ENCODE data around the gene NBPF9. TPM values are rescaled to one million over a fixed set of nuclear protein-coding genes. Genes with fewer than 3 reads are reported as not detected.
"Not testable (repeated sequence)": the region's sequence is repeated elsewhere in the genome, so short reads cannot be mapped to it uniquely, and the experiment has no call there.

NBPF9 gene
- total RNA-seq, 1 donor, result 25.0 TPM

DNA sequence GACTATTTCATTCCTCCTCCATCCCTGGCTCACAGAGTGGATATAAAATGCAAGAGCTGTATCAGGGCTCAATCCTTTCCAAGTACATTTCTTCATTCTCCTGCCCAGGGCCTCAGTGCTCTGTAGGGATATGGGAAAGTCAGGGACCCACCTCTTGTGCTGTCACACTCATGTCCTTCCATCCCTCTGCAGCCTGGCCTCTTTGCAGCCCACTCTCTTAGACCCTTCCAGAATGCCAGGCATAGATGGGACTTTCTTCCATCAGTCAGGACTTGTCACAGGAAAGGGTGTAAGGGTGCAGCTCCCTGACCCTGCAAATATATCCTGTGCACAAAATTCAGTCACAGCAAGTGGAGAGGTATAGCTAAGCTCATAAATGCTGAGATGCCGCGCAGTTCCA is 86.7 kb downstream of the NBPF9 start:
- not testable (repeated sequence) for DNase-seq (ENCODE audit: low read depth); H3K4me3 ChIP-seq (ENCODE audit: low read depth, low read length)

DNA sequence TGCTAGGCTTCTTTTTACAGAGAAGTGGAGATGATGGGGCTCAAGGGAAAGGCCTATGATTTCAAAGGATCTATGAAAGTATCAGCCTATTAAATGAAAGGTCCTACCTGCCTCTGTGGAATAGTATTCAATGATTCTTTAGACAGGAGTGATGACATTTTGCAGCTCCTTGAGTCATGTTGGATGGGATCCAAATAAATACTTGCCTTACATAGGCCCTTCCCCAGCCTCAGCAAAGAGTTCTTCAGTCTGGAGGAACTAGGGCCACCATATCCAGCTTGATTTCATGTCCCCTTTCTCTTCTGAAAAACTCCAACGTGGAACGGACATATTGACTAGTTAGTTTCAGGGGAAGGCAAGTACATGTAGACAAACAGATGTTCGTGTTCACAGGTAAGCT is 87.8 kb downstream of the NBPF9 start:
- H3K4me3 ChIP-seq (ENCODE audit: low read depth, low read length); DNase-seq (ENCODE audit: low read depth): not testable (repeated sequence)

DNA sequence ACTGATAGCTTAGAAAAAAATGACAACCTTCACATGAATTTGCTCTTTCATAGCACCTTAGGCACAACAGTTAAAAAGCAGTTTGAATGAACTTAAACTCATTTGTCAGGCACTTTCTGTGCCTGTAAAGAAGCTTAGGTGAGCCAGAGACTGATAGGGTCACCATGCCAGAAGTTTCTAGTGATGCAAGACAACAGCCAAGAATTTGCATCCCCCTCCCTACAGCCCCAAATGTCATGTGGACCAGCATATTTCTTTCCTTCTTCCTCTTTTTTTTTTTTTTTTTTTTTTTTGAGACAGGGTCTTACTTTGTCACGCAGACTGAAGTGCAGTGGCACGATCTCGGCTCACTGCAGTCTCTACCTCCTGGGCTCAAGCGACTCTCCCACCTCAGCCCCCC is 89.8 kb downstream of the NBPF9 start:
- not testable (repeated sequence) for H3K4me3 ChIP-seq (ENCODE audit: low read depth, low read length); DNase-seq (ENCODE audit: low read depth)

DNA sequence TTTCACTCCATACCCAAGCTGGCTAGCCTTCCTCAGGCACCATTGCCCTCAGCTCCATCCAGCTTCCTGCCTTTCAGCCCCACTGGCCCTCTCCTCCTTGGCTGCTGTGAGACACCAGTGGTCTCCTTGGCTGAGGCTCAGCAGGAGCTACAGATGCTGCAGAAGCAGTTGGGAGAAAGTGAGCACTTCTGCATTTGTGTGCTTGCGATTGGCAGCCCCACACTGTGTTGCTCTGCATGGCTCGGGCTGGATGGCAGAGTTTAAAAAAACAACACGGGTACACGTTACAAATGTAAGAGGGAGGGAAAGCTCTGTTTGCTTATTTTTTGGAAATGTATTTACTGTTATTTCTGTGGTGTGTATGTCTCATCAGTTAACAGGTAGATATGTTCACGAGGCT is 90.8 kb downstream of the NBPF9 start:
- not testable (repeated sequence) for DNase-seq (ENCODE audit: low read depth); H3K4me3 ChIP-seq (ENCODE audit: low read depth, low read length)

DNA sequence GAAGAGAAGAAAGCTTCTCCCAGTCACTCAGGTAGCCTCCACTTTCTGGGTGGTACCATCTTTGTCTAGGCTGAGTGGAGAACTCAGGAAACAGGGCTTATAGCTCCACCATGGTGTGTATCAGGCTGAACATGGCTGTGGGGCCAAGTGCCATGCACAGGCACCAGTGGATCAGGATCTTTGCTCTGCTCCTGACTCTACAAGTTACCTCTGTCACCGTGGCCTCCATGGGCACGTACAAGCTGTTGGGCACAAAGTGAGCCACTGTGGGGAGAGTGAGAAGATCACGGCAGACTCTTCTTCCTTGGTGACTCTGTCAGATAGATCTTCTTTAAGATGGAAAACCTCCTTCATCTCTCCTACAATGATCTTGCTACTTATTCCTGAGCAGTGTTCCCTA is 93.6 kb downstream of the NBPF9 start:
- DNase-seq (ENCODE audit: low read depth); H3K4me3 ChIP-seq (ENCODE audit: low read depth, low read length): not testable (repeated sequence)

DNA sequence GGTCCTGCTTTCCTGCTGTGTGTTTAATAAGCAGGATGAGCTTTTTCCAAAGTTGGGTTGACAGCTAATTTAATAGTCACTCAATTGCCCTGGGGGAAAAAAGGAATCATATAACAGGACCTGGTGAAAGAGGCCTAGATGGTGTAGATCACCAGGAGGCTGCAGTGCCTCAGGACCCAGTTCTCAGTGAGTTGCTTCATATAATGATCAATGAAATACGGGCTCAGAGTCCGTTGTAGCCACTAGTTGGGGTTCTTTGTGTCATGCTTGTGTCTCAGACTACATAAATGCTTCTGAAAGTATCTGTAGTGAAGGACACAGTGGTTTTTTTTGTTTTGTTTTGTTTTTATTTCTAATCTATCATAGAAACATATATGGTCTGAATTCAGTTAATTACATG is 94.6 kb downstream of the NBPF9 start:
- not testable (repeated sequence) for H3K4me3 ChIP-seq (ENCODE audit: low read depth, low read length); DNase-seq (ENCODE audit: low read depth)

DNA sequence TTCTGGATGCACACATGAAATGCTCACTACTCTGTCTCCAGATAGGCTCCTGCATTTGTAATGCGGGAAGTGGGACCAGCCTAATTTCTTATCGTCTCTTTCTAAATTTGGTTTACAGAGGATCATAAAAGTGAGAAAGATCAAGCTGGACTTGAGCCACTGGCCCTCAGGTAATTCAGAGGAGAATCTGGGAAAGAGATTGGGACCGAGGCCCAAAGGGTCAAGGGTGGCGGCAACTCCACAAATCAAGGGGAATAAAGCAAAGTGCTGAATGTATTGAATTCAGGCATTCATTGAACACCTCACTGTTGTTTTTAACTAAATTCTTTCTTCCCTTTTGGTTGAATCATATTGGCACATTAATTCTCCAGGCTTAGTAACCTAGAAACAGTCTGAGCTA is 95.0 kb downstream of the NBPF9 start:
- DNase-seq (ENCODE audit: low read depth); H3K4me3 ChIP-seq (ENCODE audit: low read depth, low read length): not testable (repeated sequence)

Measured in fibroblast of villous mesenchyme (primary cell).